CD4-positive, alpha-beta T cell treated with Interleukin-6 at 100 ng/mL for 8 hours (primary cell): ENCODE data around the gene NKX1-1.

Experiments used
- DNase-seq: peaks from one replicate; pipeline ENCODE4 v3.0.0-alpha.2; 2020; ENCODE audit warnings: mixed read lengths, low spot score

NKX1-1 gene

GRCh38 chr4:1359976-1360375, 46.3 kb downstream of the NKX1-1 start:
- DNase-seq = no peak

GRCh38 chr4:1359144-1359501, 47.1 kb downstream of the NKX1-1 start:
- DNase-seq = no peak

GRCh38 chr4:1358421-1359143, 47.7 kb downstream of the NKX1-1 start:
- DNase-seq = no peak

GRCh38 chr4:1357356-1358248, 48.6 kb downstream of the NKX1-1 start:
- no peak for DNase-seq

- DNase-seq = peak; percentile 35
Measured at GRCh38 chr4:1356181-1356998, 49.9 kb downstream of the NKX1-1 start.

GRCh38 chr4:1355378-1355777, 50.9 kb downstream of the NKX1-1 start:
- no peak for DNase-seq

- no peak for DNase-seq
Measured at GRCh38 chr4:1354983-1355275, 51.3 kb downstream of the NKX1-1 start.

GRCh38 chr4:1354136-1354982, 51.9 kb downstream of the NKX1-1 start:
- DNase-seq = no peak

GRCh38 chr4:1353186-1354055, 52.8 kb downstream of the NKX1-1 start:
- no peak for DNase-seq
